ENCODE data around the gene RBM46. TPM values are rescaled to one million over a fixed set of nuclear protein-coding genes. Genes with fewer than 3 reads are reported as not detected.

RBM46 gene, protein sequence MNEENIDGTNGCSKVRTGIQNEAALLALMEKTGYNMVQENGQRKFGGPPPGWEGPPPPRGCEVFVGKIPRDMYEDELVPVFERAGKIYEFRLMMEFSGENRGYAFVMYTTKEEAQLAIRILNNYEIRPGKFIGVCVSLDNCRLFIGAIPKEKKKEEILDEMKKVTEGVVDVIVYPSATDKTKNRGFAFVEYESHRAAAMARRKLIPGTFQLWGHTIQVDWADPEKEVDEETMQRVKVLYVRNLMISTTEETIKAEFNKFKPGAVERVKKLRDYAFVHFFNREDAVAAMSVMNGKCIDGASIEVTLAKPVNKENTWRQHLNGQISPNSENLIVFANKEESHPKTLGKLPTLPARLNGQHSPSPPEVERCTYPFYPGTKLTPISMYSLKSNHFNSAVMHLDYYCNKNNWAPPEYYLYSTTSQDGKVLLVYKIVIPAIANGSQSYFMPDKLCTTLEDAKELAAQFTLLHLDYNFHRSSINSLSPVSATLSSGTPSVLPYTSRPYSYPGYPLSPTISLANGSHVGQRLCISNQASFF
- not detected for total RNA-seq

DNA sequence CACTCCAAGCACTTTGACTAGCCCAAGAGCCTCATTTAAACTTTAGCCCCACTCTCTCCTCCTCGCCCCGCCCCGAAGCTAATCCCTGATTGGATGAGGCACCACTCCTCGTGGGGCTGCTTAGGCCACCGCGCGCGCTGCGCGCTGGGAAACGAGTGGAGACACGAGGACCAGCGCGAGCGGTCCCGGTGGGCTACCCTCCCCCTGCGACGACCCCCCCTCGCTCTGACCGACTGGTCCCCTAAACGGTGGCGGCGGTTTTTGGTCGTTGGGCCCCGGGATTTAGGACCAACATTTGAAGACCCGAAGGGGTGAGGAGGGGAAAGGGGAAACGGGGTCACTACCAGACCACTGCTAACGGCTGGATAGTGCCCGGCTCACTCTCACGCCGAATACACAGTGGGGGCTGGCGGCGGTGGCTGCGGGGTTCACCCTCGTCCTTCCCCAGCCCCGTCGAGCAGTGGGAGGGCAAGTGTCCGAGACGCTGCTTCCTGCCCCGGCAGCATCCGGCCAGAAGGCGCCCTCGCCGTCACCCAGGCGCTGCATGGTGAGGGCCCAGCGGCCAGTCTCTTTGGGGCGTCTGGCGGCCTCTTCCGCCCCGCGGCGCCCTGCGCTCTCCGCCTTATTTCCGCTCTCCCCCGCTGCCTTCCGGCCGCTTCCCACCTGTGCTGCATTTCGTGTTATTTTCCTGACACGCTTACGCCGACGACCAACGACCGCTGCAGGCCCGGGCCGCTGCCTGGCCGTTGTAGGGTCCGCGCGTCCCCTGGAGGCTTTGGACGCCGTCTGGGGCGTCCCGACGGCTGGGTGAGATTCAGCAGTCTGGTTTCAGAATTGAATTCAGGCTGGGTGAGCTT lies at the start of gene RBM46:
RBM46 (plus strand) TSS at position 147 of the 857 bp plus-strand sequence. CDS start 15,481 bp downstream, outside the sequence.
- no peaks in the 10 kb centered on the region for H3K27me3 ChIP-seq
- no peak for DNase-seq
- TF ChIP-seq, protein P1, sequence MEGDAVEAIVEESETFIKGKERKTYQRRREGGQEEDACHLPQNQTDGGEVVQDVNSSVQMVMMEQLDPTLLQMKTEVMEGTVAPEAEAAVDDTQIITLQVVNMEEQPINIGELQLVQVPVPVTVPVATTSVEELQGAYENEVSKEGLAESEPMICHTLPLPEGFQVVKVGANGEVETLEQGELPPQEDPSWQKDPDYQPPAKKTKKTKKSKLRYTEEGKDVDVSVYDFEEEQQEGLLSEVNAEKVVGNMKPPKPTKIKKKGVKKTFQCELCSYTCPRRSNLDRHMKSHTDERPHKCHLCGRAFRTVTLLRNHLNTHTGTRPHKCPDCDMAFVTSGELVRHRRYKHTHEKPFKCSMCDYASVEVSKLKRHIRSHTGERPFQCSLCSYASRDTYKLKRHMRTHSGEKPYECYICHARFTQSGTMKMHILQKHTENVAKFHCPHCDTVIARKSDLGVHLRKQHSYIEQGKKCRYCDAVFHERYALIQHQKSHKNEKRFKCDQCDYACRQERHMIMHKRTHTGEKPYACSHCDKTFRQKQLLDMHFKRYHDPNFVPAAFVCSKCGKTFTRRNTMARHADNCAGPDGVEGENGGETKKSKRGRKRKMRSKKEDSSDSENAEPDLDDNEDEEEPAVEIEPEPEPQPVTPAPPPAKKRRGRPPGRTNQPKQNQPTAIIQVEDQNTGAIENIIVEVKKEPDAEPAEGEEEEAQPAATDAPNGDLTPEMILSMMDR (IDR thresholded peaks at IDR 0.05): no peak

DNA sequence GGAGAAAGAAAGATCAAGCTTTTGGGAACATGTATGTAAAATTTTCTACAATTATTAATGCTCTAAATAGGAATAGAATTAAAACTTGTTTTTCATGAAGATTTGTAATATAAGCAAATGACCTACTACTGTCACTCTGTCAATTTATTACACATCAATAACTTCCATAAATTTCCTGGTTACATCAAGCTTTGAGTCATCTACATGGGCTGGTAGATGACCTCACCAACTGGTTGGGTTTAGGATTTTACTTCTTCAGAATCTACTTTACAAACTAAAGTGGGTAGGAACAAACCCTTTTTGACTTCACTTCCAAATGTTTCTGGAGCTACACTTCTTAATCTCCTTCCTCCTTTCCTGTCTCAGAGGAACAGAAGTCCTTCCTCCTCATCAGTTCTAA lies 49.3 kb upstream of the RBM46 start:
- Histone ChIP-seq H3K4me3 (no peak overlapping the region), H3K27me3 (no peaks in the 10 kb centered on the region), H3K27ac (no peak overlapping the region), H3K36me3 (no peaks in the 10 kb centered on the region), H3K9me3 (no peaks in the 10 kb centered on the region), H3K4me1 (no peaks in the 10 kb centered on the region)
- DNase-seq: no peak
- TF ChIP-seq, protein P1 (IDR thresholded peaks at IDR 0.05): no peak

More for the DNA sequence above, at the start of gene RBM46:
- no peaks in the 10 kb centered on the region for H3K36me3 ChIP-seq
- H3K4me3 ChIP-seq: no peak within 1 kb of the TSS
- H3K9me3 ChIP-seq: no peaks in the 10 kb centered on the region
- no peak within 1 kb of the TSS for H3K27ac ChIP-seq
- no peaks in the 10 kb centered on the region for H3K4me1 ChIP-seq

DNA sequence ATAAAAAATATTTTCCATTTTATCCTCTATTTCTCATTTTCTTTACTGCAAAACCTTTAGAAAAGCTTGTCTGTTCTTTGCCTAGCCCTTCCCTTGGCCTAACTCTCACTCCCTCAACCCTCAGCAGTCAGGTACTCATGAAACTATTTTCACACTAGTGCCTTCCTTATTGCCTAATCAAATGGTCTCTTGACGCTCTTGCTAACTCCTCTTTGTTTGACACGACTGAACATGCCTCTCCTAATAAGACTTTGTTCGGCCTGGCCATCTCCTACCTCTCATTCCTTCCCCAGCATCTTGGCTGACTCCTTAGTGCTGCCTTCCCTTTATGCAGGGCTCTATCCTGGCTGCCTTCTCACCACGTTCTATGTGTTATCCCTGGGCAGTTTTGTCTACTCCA lies 48.4 kb upstream of the RBM46 start:
- Histone ChIP-seq H3K27ac (no peak overlapping the region), H3K4me1 (no peaks in the 10 kb centered on the region)
- no peak for TF ChIP-seq POLR2A (IDR thresholded peaks at IDR 0.05)
- TF ChIP-seq, protein P1 (IDR thresholded peaks at IDR 0.05): no peak

DNA sequence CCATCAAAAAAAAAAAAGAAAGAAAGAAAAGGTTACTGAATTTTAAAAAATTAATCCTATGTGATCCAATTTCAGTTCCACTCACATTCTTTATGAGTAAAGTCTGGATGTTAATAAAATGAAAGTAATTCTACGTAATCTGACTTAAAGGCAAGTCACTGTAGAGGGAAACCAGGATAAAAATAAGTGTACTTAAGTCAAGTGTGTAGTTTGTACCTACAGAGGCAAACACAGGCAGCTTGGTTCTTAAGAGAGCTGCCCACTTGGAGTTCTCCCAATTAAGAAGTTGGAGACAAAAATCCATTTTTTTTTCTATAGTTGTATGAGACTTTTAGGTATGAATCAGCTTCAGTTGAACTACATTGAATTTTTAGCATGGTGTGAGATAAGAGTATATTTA lies 44.3 kb upstream of the RBM46 start:
- Histone ChIP-seq H3K27ac (no peak overlapping the region), H3K4me1 (no peaks in the 10 kb centered on the region), H3K4me3 (no peak overlapping the region), H3K36me3 (no peaks in the 10 kb centered on the region), H3K27me3 (peaks cover 0 to 1% of the 10 kb centered on the region in 2 donors), H3K9me3 (no peaks in the 10 kb centered on the region)
- no peak for TF ChIP-seq POLR2A (IDR thresholded peaks at IDR 0.05)
- TF ChIP-seq, protein P1 (IDR thresholded peaks at IDR 0.05): no peak
- no peak for DNase-seq

More for the DNA sequence above, 48.4 kb upstream of the RBM46 start:
- Histone ChIP-seq H3K27me3 (no peaks in the 10 kb centered on the region), H3K36me3 (no peaks in the 10 kb centered on the region), H3K4me3 (no peak overlapping the region), H3K9me3 (no peaks in the 10 kb centered on the region)
- no peak for DNase-seq

DNA sequence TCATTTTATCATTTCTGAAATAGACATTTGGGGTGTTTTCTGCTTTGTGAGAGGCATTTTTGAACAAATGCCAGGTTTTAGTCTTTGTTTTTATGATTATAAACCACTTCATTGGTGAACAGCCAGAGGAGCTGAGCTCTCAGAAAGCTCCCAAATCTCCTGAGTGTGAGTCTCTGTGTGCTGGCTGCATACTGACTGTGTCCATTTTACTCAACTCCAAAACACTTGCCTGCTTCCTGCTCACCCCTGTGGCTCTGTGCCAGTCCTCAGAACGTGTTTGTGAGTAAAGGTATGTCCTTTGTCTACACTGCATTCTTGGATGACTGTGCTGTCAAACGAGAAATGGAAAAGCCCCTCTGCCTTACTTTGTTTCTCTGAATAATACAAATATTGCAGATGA lies 42.6 kb upstream of the RBM46 start:
- no peak for DNase-seq
- no peaks in the 10 kb centered on the region for H3K9me3 ChIP-seq
- no peak overlapping the region for H3K27ac ChIP-seq
- H3K36me3 ChIP-seq: no peaks in the 10 kb centered on the region
- H3K4me1 ChIP-seq: peaks cover 0 to 12% (median 0%) of the 10 kb centered on the region in 4 donors
- no peak for TF ChIP-seq POLR2A (IDR thresholded peaks at IDR 0.05)
- TF ChIP-seq, protein P1 (IDR thresholded peaks at IDR 0.05): no peak
- H3K27me3 ChIP-seq: peaks cover 0 to 9% of the 10 kb centered on the region in 2 donors
- H3K4me3 ChIP-seq: no peak overlapping the region
